ENCODE measurements around the gene SHC1.
A peak's percentile ranks its signal among the peaks of the same experiment; 100 is the strongest.

SHC1 gene

GRCh38 chr1:154968731-154969130 is 1.8 kb downstream of the SHC1 start:
- Histone ChIP-seq H3K4me3 (no peak overlapping the region; the same call in 1 of the 2 replicates), H3K9me3 (no peaks in the 10 kb centered on the region), H3K27ac (peak overlapping the region; percentile 83; the same call in 1 of the 2 replicates), H3K4me2 (peak overlapping the region; percentile 97), H3K9ac (peak overlapping the region; percentile 77), H3K36me3 (peaks cover 60% of the 10 kb centered on the region), H3K27me3 (no peaks in the 10 kb centered on the region), H3K4me1 (peaks cover 70% of the 10 kb centered on the region), H4K20me1 (peaks cover 48% of the 10 kb centered on the region)
- TF ChIP-seq Cebpa-rat (IDR thresholded peaks at IDR 0.05) = no peak

- H3K27ac ChIP-seq = 0 out of 2 replicates have a peak overlapping the region, but pooled peaks have one; percentile 2
- H4K20me1 ChIP-seq = peaks cover 38% of the 10 kb centered on the region
- no peak overlapping the region for H3K4me2 ChIP-seq
- peak overlapping the region; percentile 32; the same call in 1 of the 2 replicates for H3K9ac ChIP-seq
- H3K4me1 ChIP-seq = peaks cover 74% of the 10 kb centered on the region
- no peak overlapping the region for H3K4me3 ChIP-seq
- no peak for TF ChIP-seq Cebpa-rat (IDR thresholded peaks at IDR 0.05)
- peaks cover 69% of the 10 kb centered on the region for H3K36me3 ChIP-seq
- H3K9me3 ChIP-seq = no peaks in the 10 kb centered on the region
- no peaks in the 10 kb centered on the region for H3K27me3 ChIP-seq
Measured at GRCh38 chr1:154967331-154967950, 3.1 kb downstream of the SHC1 start.

GRCh38 chr1:154966111-154966510 is 4.4 kb downstream of the SHC1 start:
- H3K9me3 ChIP-seq = no peaks in the 10 kb centered on the region
- peaks cover 69% of the 10 kb centered on the region for H3K36me3 ChIP-seq
- peaks cover 25% of the 10 kb centered on the region; the same call in 1 of the 2 replicates for H4K20me1 ChIP-seq
- H3K9ac ChIP-seq = peak overlapping the region; percentile 29; the same call in 1 of the 2 replicates
- no peak for TF ChIP-seq Cebpa-rat (IDR thresholded peaks at IDR 0.05)
- no peaks in the 10 kb centered on the region for H3K27me3 ChIP-seq
- H3K4me1 ChIP-seq = peaks cover 61% of the 10 kb centered on the region
- no peak overlapping the region for H3K4me2 ChIP-seq
- H3K4me3 ChIP-seq = no peak overlapping the region
- H3K27ac ChIP-seq = no peak overlapping the region

GRCh38 chr1:154964359-154964758 is 6.2 kb downstream of the SHC1 start:
- TF ChIP-seq Cebpa-rat (IDR thresholded peaks at IDR 0.05) = no peak
- H3K4me2 ChIP-seq = peak overlapping the region; percentile 92
- H3K36me3 ChIP-seq = peaks cover 70% of the 10 kb centered on the region
- no peaks in the 10 kb centered on the region for H3K9me3 ChIP-seq
- H3K27me3 ChIP-seq = no peaks in the 10 kb centered on the region
- peak overlapping the region; percentile 40; the same call in 1 of the 2 replicates for H3K9ac ChIP-seq
- H3K4me3 ChIP-seq = no peak overlapping the region
- H4K20me1 ChIP-seq = peaks cover 18% of the 10 kb centered on the region; the same call in 1 of the 2 replicates
- H3K4me1 ChIP-seq = peaks cover 59% of the 10 kb centered on the region
- no peak overlapping the region for H3K27ac ChIP-seq

- Histone ChIP-seq H4K20me1 (peaks cover 11% of the 10 kb centered on the region; the same call in 1 of the 2 replicates), H3K9ac (peak overlapping the region; percentile 40), H3K36me3 (peaks cover 70% of the 10 kb centered on the region), H3K9me3 (no peaks in the 10 kb centered on the region), H3K4me3 (no peak overlapping the region), H3K4me1 (peaks cover 59% of the 10 kb centered on the region), H3K27ac (peak overlapping the region; percentile 4; the same call in 1 of the 2 replicates), H3K27me3 (no peaks in the 10 kb centered on the region), H3K4me2 (peak overlapping the region; percentile 92)
- no peak for TF ChIP-seq Cebpa-rat (IDR thresholded peaks at IDR 0.05)
Measured at GRCh38 chr1:154963643-154964042, 6.9 kb downstream of the SHC1 start.

- H3K36me3 ChIP-seq = peaks cover 70% of the 10 kb centered on the region
- H3K27me3 ChIP-seq = no peaks in the 10 kb centered on the region
- H4K20me1 ChIP-seq = peaks cover 9% of the 10 kb centered on the region; the same call in 1 of the 2 replicates
- H3K4me1 ChIP-seq = peaks cover 58% of the 10 kb centered on the region
- peak overlapping the region; percentile 86 for H3K4me3 ChIP-seq
- no peaks in the 10 kb centered on the region for H3K9me3 ChIP-seq
- H3K9ac ChIP-seq = peak overlapping the region; percentile 97
- H3K27ac ChIP-seq = peak overlapping the region; percentile 98
- no peak for TF ChIP-seq Cebpa-rat (IDR thresholded peaks at IDR 0.05)
- peak overlapping the region; percentile 92 for H3K4me2 ChIP-seq
Measured at GRCh38 chr1:154962795-154963330, 7.7 kb downstream of the SHC1 start.

- peak overlapping the region; percentile 97 for H3K9ac ChIP-seq
- peak overlapping the region; percentile 86 for H3K4me3 ChIP-seq
- peak overlapping the region; percentile 92 for H3K4me2 ChIP-seq
- H3K27ac ChIP-seq = peak overlapping the region; percentile 98
- H3K4me1 ChIP-seq = peaks cover 58% of the 10 kb centered on the region
- H3K36me3 ChIP-seq = peaks cover 69% of the 10 kb centered on the region
- no peaks in the 10 kb centered on the region for H3K27me3 ChIP-seq
- H3K9me3 ChIP-seq = no peaks in the 10 kb centered on the region
- H4K20me1 ChIP-seq = peaks cover 9% of the 10 kb centered on the region; the same call in 1 of the 2 replicates
- no peak for TF ChIP-seq Cebpa-rat (IDR thresholded peaks at IDR 0.05)
Measured at GRCh38 chr1:154962156-154962749, 8.3 kb downstream of the SHC1 start.

GRCh38 chr1:154961207-154962155 is 9.1 kb downstream of the SHC1 start, which contains the start of gene PYGO2:
PYGO2 (minus strand) TSS chr1:154961782; CDS start chr1:154961576, 206 bp downstream.
- peak within 1 kb of the TSS; percentile 86 for H3K4me3 ChIP-seq
- peak within 1 kb of the TSS; percentile 92 for H3K4me2 ChIP-seq
- H3K27ac ChIP-seq = peak within 1 kb of the TSS; percentile 98
- no peak for TF ChIP-seq Cebpa-rat (IDR thresholded peaks at IDR 0.05)
- H3K27me3 ChIP-seq = no peaks in the 10 kb centered on the region
- H4K20me1 ChIP-seq = peaks cover 9% of the 10 kb centered on the region; the same call in 1 of the 2 replicates
- H3K4me1 ChIP-seq = peaks cover 65% of the 10 kb centered on the region
- no peaks in the 10 kb centered on the region for H3K9me3 ChIP-seq
- peaks cover 62% of the 10 kb centered on the region for H3K36me3 ChIP-seq
- peak within 1 kb of the TSS; percentile 97 for H3K9ac ChIP-seq

Measured in BLaER1 (cell line).